Hepatocyte (in vitro differentiated cells): ENCODE measurements around the gene ME3.

Experiments used
- EZH2 ChIP-seq: fragments of 200-600 bp; sonication (generic); IDR thresholded peaks from 2 replicates; pipeline ENCODE4 v1.6.1; 2016; ENCODE audit warnings: antibody characterized with exemption, mild to moderate bottlenecking, borderline replicate concordance
- TF ChIP-seq, protein P1 (sequence below): fragments of 200-600 bp; sonication (generic); IDR thresholded peaks from 2 replicates; pipeline ENCODE4 v1.5.1; 2016; ENCODE audit warnings: antibody characterized with exemption, mild to moderate bottlenecking; ENCODE audit not compliant: poor library complexity

DNA sequence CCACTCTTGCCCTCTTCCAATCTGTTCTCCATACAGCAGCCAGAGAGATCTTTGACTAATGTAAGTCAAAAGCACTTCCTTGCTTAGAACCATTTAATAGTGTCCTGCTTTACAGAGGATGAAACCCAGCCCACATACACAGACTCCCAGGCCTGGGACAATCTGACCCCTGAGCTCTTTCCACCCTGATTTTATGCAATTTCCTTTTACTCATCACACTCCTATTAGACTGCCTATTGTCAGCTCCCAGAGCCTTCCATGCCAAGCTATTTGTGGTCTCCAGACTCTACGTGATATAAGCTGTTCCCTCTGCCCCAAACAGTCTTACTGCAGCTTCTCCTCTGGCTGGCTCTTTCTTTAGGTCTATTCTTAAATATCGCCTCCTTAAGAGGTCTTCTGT lies 28.1 kb downstream of the ME3 start:
- TF ChIP-seq, protein P1, sequence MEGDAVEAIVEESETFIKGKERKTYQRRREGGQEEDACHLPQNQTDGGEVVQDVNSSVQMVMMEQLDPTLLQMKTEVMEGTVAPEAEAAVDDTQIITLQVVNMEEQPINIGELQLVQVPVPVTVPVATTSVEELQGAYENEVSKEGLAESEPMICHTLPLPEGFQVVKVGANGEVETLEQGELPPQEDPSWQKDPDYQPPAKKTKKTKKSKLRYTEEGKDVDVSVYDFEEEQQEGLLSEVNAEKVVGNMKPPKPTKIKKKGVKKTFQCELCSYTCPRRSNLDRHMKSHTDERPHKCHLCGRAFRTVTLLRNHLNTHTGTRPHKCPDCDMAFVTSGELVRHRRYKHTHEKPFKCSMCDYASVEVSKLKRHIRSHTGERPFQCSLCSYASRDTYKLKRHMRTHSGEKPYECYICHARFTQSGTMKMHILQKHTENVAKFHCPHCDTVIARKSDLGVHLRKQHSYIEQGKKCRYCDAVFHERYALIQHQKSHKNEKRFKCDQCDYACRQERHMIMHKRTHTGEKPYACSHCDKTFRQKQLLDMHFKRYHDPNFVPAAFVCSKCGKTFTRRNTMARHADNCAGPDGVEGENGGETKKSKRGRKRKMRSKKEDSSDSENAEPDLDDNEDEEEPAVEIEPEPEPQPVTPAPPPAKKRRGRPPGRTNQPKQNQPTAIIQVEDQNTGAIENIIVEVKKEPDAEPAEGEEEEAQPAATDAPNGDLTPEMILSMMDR: no peak
- no peak for TF ChIP-seq EZH2
